SU-DHL-6 (cell line): ENCODE results near the gene NUCB2.

Experiments
- H2AFZ ChIP-seq: fragments of 200-600 bp; sonication (generic); 2 replicates; pipeline ENCODE4 v1.6.1; 2014; ENCODE audit warnings: low read depth, mild to moderate bottlenecking, moderate library complexity, mixed read lengths, antibody characterized with exemption, low read length; ENCODE audit not compliant: severe bottlenecking
- H3F3A ChIP-seq: fragments of 200-600 bp; shearing (Covaris generic); 2 replicates; pipeline ENCODE4 v1.6.0; 2016; ENCODE audit warnings: antibody characterized with exemption, mild to moderate bottlenecking; ENCODE audit not compliant: insufficient read depth
- H3K27ac ChIP-seq: fragments of 200-600 bp; sonication (generic); 2 replicates; pipeline ENCODE4 v1.5.1; 2016; ENCODE audit warnings: low read depth, mild to moderate bottlenecking, low read length, moderate library complexity, mixed read lengths
- H3K27me3 ChIP-seq: fragments of 200-600 bp; sonication (generic), shearing (Covaris generic); 2 replicates; pipeline ENCODE4 v1.6.0; 2014; ENCODE audit warnings: mild to moderate bottlenecking, low read length
- H3K36me3 ChIP-seq: fragments of 200-600 bp; sonication (generic); 2 replicates; pipeline ENCODE4 v1.6.1; 2014; ENCODE audit warnings: mild to moderate bottlenecking, low read length, mixed read lengths
- H3K4me2 ChIP-seq: fragments of 300-600, 200-600 bp; shearing (Covaris generic), sonication (generic); 2 replicates; pipeline ENCODE4 v1.6.0; 2014; ENCODE audit warnings: low read length, low read depth, mild to moderate bottlenecking; ENCODE audit not compliant: poor library complexity, severe bottlenecking
- H3K4me3 ChIP-seq: fragments of 200-600 bp; sonication (generic); 2 replicates; pipeline ENCODE4 v1.5.1; 2014; ENCODE audit warnings: antibody characterized with exemption, low read length, mild to moderate bottlenecking, mixed read lengths; ENCODE audit not compliant: insufficient read depth, poor library complexity, severe bottlenecking
- H3K79me2 ChIP-seq: fragments of 200-600 bp; sonication (generic); 2 replicates; pipeline ENCODE4 v1.6.1; 2014; ENCODE audit warnings: mild to moderate bottlenecking, low read length, moderate library complexity; ENCODE audit not compliant: insufficient read depth
- H3K9ac ChIP-seq: fragments of 200-600 bp; sonication (generic); 2 replicates; pipeline ENCODE4 v1.7.0; 2014; ENCODE audit warnings: mild to moderate bottlenecking, low read length
- H3K9me2 ChIP-seq: fragments of 200-600 bp; sonication (generic); replicated peaks from 2 replicates; pipeline ENCODE4 v1.6.1; 2014; ENCODE audit warnings: low read length; ENCODE audit not compliant: insufficient read depth
- H3K9me3 ChIP-seq: fragments of 200-600 bp; sonication (generic); 2 replicates; pipeline ENCODE4 v1.6.1; 2014; ENCODE audit warnings: low read length, mixed read lengths; ENCODE audit not compliant: insufficient read depth
- H4K20me1 ChIP-seq: fragments of 200-600 bp; sonication (generic); 2 replicates; pipeline ENCODE4 v1.6.1; 2014; ENCODE audit warnings: low read depth, mild to moderate bottlenecking, antibody characterized with exemption, low read length, moderate library complexity, mixed read lengths
- EZH2phosphoT487 ChIP-seq: fragments of 200-600 bp; sonication (generic), shearing (Covaris generic); conservative IDR thresholded peaks from 2 replicates; pipeline ENCODE4 v1.6.1; 2018; ENCODE audit warnings: mild to moderate bottlenecking, antibody characterized with exemption, low read length, moderate library complexity, mixed read lengths
- TF ChIP-seq, protein P1 (sequence below): fragments of 200-600 bp; sonication (generic); IDR thresholded peaks from one replicate; pipeline ENCODE4 v1.5.1; 2017; ENCODE audit warnings: antibody characterized with exemption, mild to moderate bottlenecking, low read length, moderate library complexity; ENCODE audit not compliant: insufficient read depth, poor library complexity, severe bottlenecking

NUCB2 gene

DNA sequence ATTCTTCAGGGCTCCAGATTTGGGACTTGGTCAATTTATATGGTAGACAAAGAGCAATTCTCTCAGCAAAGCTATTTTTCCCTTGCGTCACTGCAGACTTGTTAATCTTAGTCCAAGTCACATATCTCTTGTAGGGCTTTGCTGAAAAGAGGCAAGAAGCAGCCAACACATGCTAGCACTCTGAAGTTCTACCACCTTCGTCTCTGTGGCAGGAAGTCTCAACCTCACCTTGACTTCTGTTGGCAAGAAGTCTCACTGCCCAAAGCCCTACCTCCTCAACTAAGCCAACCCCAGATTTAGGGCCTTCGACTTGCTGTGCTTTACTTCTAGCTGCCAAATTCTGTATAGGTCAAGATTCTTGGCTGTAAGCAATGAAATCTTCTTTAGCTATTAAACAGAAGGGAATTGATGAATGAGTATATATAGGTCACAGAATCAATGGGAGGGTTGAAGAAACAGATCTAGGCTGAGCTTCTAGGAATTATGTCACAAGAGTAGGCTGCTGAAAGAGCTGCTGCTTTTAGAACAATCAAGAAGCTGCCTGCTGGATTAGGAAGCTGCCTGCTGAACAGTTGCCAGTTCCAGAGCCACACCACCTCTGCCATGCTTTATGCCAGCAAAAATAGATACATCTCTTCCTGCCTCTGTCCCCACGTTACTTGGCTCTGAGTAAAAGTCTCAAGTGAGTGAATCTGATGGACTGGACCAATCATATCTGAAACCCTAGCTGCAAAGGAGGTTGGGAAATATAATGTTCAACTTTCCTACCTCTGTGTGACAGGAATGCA lies 57.5 kb downstream of the NUCB2 start:
- no peak for TF ChIP-seq EZH2phosphoT487
- TF ChIP-seq, protein P1, sequence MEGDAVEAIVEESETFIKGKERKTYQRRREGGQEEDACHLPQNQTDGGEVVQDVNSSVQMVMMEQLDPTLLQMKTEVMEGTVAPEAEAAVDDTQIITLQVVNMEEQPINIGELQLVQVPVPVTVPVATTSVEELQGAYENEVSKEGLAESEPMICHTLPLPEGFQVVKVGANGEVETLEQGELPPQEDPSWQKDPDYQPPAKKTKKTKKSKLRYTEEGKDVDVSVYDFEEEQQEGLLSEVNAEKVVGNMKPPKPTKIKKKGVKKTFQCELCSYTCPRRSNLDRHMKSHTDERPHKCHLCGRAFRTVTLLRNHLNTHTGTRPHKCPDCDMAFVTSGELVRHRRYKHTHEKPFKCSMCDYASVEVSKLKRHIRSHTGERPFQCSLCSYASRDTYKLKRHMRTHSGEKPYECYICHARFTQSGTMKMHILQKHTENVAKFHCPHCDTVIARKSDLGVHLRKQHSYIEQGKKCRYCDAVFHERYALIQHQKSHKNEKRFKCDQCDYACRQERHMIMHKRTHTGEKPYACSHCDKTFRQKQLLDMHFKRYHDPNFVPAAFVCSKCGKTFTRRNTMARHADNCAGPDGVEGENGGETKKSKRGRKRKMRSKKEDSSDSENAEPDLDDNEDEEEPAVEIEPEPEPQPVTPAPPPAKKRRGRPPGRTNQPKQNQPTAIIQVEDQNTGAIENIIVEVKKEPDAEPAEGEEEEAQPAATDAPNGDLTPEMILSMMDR = no peak
- no peak overlapping the region for H3K9ac ChIP-seq
- peaks cover 12% of the 10 kb centered on the region; the same call in 1 of the 2 replicates for H3F3A ChIP-seq

DNA sequence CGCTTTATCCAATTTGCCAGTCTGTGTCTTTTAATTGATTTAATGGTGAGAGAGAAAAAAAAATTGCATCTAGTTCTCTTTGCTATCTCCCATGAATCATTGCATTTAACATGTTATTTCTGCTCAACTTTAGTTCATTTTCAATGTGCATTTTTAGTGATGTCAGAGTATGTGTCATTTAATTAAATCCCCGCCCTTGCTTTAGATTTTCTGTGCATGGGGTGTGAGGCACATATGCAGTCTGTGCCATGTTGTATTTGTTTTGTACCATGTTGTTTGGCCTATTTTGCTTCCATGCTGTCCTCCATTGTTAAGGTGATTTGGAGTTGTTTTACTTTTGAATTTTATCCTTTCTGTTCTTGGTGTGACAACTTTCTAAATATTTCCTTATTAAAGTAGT lies 66.7 kb downstream of the NUCB2 start:
- no peak overlapping the region for H2AFZ ChIP-seq
- H3K4me2 ChIP-seq = no peak overlapping the region
- no peaks in the 10 kb centered on the region for H3K9me3 ChIP-seq
- no peak overlapping the region for H3K4me3 ChIP-seq
- H4K20me1 ChIP-seq = no peaks in the 10 kb centered on the region
- no peaks in the 10 kb centered on the region for H3K27me3 ChIP-seq
- no peak overlapping the region for H3K9ac ChIP-seq
- no peaks in the 10 kb centered on the region for H3K79me2 ChIP-seq
- H3K9me2 ChIP-seq = no peaks in the 10 kb centered on the region
- H3K27ac ChIP-seq = no peak overlapping the region
- peaks cover 11% of the 10 kb centered on the region; the same call in 1 of the 2 replicates for H3F3A ChIP-seq
- H3K36me3 ChIP-seq = peaks cover 3% of the 10 kb centered on the region; the same call in 1 of the 2 replicates
- TF ChIP-seq EZH2phosphoT487 = no peak
- TF ChIP-seq, protein P1 = no peak

More for the DNA sequence above, 57.5 kb downstream of the NUCB2 start:
- Histone ChIP-seq H3K36me3 (peaks cover 9% of the 10 kb centered on the region; the same call in 1 of the 2 replicates), H3K27me3 (no peaks in the 10 kb centered on the region), H2AFZ (no peak overlapping the region), H3K4me2 (no peak overlapping the region), H3K9me2 (no peaks in the 10 kb centered on the region), H3K79me2 (no peaks in the 10 kb centered on the region), H3K4me3 (no peak overlapping the region), H3K27ac (no peak overlapping the region), H3K9me3 (no peaks in the 10 kb centered on the region), H4K20me1 (no peaks in the 10 kb centered on the region)

DNA sequence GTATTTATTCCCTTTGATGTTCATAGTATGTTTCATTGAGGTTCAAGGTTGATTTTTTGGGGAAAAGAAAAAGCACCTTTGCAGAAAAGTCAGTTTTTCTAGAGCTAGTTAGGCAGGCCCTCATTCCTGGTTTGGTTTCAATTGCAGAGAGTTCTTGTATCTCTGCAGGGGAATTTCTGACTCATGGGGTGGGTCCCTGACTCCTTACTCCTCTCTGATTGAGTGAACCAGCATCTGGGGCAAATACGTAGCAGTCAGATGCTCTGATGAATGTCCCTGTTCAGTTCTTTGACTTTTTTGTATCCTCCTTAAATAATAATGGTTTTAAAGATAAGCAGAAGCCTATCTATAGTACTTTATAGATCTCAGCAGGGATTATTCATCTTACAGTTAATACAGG lies 67.4 kb downstream of the NUCB2 start:
- Histone ChIP-seq H3K36me3 (0 out of 2 replicates have a peak, but pooled peaks cover 3% of the 10 kb centered on the region), H3K4me2 (no peak overlapping the region), H3K9ac (no peak overlapping the region), H3K9me2 (no peaks in the 10 kb centered on the region), H3K9me3 (no peaks in the 10 kb centered on the region), H3K27me3 (no peaks in the 10 kb centered on the region), H3K27ac (no peak overlapping the region), H3F3A (0 out of 2 replicates have a peak, but pooled peaks cover 10% of the 10 kb centered on the region), H3K4me3 (no peak overlapping the region), H2AFZ (no peak overlapping the region), H3K79me2 (no peaks in the 10 kb centered on the region), H4K20me1 (no peaks in the 10 kb centered on the region)
- TF ChIP-seq, protein P1 = no peak
- no peak for TF ChIP-seq EZH2phosphoT487
